GM12891 (cell line): Measurements from ENCODE around the gene CPVL.

Experiments used
- POLR2A ChIP-seq: IDR thresholded peaks from 2 replicates; pipeline ENCODE4 v1.6.1; 2011; ENCODE audit warnings: low read depth, low read length, control low read depth
- POLR2AphosphoS5 ChIP-seq: IDR thresholded peaks from 2 replicates; pipeline ENCODE4 v1.6.1; 2011; ENCODE audit warnings: low read depth, low read length, control low read depth
- SPI1 ChIP-seq: IDR thresholded peaks from 2 replicates; pipeline ENCODE4 v1.6.1; 2011; ENCODE audit warnings: low read depth, low read length, control low read depth
- TAF1 ChIP-seq: IDR thresholded peaks from 2 replicates; pipeline ENCODE4 v1.6.1; 2011; ENCODE audit warnings: low read depth, low read length, control low read depth

- TF ChIP-seq POLR2A (no peak), POLR2AphosphoS5 (no peak), SPI1 (no peak), TAF1 (no peak)
Observed at GRCh38 chr7:28988091-28988490, 158.2 kb downstream of the CPVL start.
